ENCODE data around the gene DNAH17.
"Not testable (repeated sequence)": the region's sequence is repeated elsewhere in the genome, so short reads cannot be mapped to it uniquely, and the experiment has no call there.

DNAH17 gene

GRCh38 chr17:78522031-78522809 is 55.0 kb downstream of the DNAH17 start:
- Mint-ChIP-seq H3K36me3 (ENCODE audit: low read depth) (no peaks in the 10 kb centered on the region), H3K9me3 (no peaks in the 10 kb centered on the region), H3K4me3 (no peak overlapping the region), H3K27me3 (ENCODE audit: low read depth) (peaks cover 23% of the 10 kb centered on the region), H3K4me1 (ENCODE audit: low read depth) (no peaks in the 10 kb centered on the region), H3K27ac (no peak overlapping the region)

GRCh38 chr17:78517421-78517820 is 59.8 kb downstream of the DNAH17 start:
- Mint-ChIP-seq H3K9me3 (no peaks in the 10 kb centered on the region), H3K4me1 (ENCODE audit: low read depth) (no peaks in the 10 kb centered on the region), H3K36me3 (ENCODE audit: low read depth) (no peaks in the 10 kb centered on the region), H3K27me3 (ENCODE audit: low read depth) (peaks cover 25% of the 10 kb centered on the region), H3K4me3 (no peak overlapping the region), H3K27ac (no peak overlapping the region)

- Mint-ChIP-seq H3K27me3 (ENCODE audit: low read depth) (peaks cover 21% of the 10 kb centered on the region), H3K4me1 (ENCODE audit: low read depth) (no peaks in the 10 kb centered on the region), H3K4me3 (no peak overlapping the region), H3K36me3 (ENCODE audit: low read depth) (no peaks in the 10 kb centered on the region), H3K9me3 (no peaks in the 10 kb centered on the region), H3K27ac (no peak overlapping the region)
Observed at GRCh38 chr17:78515480-78515879, 61.7 kb downstream of the DNAH17 start.

- H3K27me3 Mint-ChIP-seq (ENCODE audit: low read depth), result peaks cover 14% of the 10 kb centered on the region
- H3K9me3 Mint-ChIP-seq, result no peaks in the 10 kb centered on the region
- H3K4me1 Mint-ChIP-seq (ENCODE audit: low read depth), result no peaks in the 10 kb centered on the region
- H3K27ac Mint-ChIP-seq, result no peak overlapping the region
- H3K4me3 Mint-ChIP-seq, result no peak overlapping the region
- H3K36me3 Mint-ChIP-seq (ENCODE audit: low read depth), result no peaks in the 10 kb centered on the region
Observed at GRCh38 chr17:78514521-78514920, 62.7 kb downstream of the DNAH17 start.

GRCh38 chr17:78512976-78513375 is 64.2 kb downstream of the DNAH17 start:
- H3K4me3 Mint-ChIP-seq, result no peak overlapping the region
- H3K27ac Mint-ChIP-seq, result no peak overlapping the region
- no peaks in the 10 kb centered on the region for H3K9me3 Mint-ChIP-seq
- no peaks in the 10 kb centered on the region for H3K4me1 Mint-ChIP-seq (ENCODE audit: low read depth)
- peaks cover 9% of the 10 kb centered on the region for H3K27me3 Mint-ChIP-seq (ENCODE audit: low read depth)
- no peaks in the 10 kb centered on the region for H3K36me3 Mint-ChIP-seq (ENCODE audit: low read depth)

- H3K36me3 Mint-ChIP-seq (ENCODE audit: low read depth), result no peaks in the 10 kb centered on the region
- H3K27ac Mint-ChIP-seq, result no peak overlapping the region
- H3K9me3 Mint-ChIP-seq, result no peaks in the 10 kb centered on the region
- H3K4me1 Mint-ChIP-seq (ENCODE audit: low read depth), result no peaks in the 10 kb centered on the region
- no peak overlapping the region for H3K4me3 Mint-ChIP-seq
- no peaks in the 10 kb centered on the region for H3K27me3 Mint-ChIP-seq (ENCODE audit: low read depth)
Observed at GRCh38 chr17:78510141-78511075, 66.8 kb downstream of the DNAH17 start.

- Mint-ChIP-seq H3K27me3 (ENCODE audit: low read depth) (no peaks in the 10 kb centered on the region), H3K4me1 (ENCODE audit: low read depth) (no peaks in the 10 kb centered on the region), H3K27ac (no peak overlapping the region), H3K9me3 (no peaks in the 10 kb centered on the region), H3K36me3 (ENCODE audit: low read depth) (no peaks in the 10 kb centered on the region), H3K4me3 (no peak overlapping the region)
Observed at GRCh38 chr17:78507526-78507925, 69.7 kb downstream of the DNAH17 start.

GRCh38 chr17:78506454-78507309 is 70.5 kb downstream of the DNAH17 start:
- no peaks in the 10 kb centered on the region for H3K27me3 Mint-ChIP-seq (ENCODE audit: low read depth)
- H3K4me3 Mint-ChIP-seq, result no peak overlapping the region
- no peak overlapping the region for H3K27ac Mint-ChIP-seq
- H3K36me3 Mint-ChIP-seq (ENCODE audit: low read depth), result no peaks in the 10 kb centered on the region
- no peaks in the 10 kb centered on the region for H3K9me3 Mint-ChIP-seq
- no peaks in the 10 kb centered on the region for H3K4me1 Mint-ChIP-seq (ENCODE audit: low read depth)

GRCh38 chr17:78504156-78504925 is 72.9 kb downstream of the DNAH17 start:
- Mint-ChIP-seq H3K27ac (no peak overlapping the region), H3K4me3 (no peak overlapping the region), H3K4me1 (ENCODE audit: low read depth) (no peaks in the 10 kb centered on the region), H3K9me3 (no peaks in the 10 kb centered on the region), H3K27me3 (ENCODE audit: low read depth) (no peaks in the 10 kb centered on the region), H3K36me3 (ENCODE audit: low read depth) (no peaks in the 10 kb centered on the region)

- H3K4me1 Mint-ChIP-seq (ENCODE audit: low read depth); H3K27ac Mint-ChIP-seq; H3K27me3 Mint-ChIP-seq (ENCODE audit: low read depth); H3K4me3 Mint-ChIP-seq; H3K36me3 Mint-ChIP-seq (ENCODE audit: low read depth); H3K9me3 Mint-ChIP-seq: not testable (repeated sequence)
Observed at GRCh38 chr17:78503388-78503787, 73.8 kb downstream of the DNAH17 start.

- no peak overlapping the region for H3K4me3 Mint-ChIP-seq
- no peaks in the 10 kb centered on the region for H3K4me1 Mint-ChIP-seq (ENCODE audit: low read depth)
- H3K36me3 Mint-ChIP-seq (ENCODE audit: low read depth), result no peaks in the 10 kb centered on the region
- H3K9me3 Mint-ChIP-seq, result no peaks in the 10 kb centered on the region
- no peak overlapping the region for H3K27ac Mint-ChIP-seq
- no peaks in the 10 kb centered on the region for H3K27me3 Mint-ChIP-seq (ENCODE audit: low read depth)
Observed at GRCh38 chr17:78502611-78503148, 74.5 kb downstream of the DNAH17 start.

- no peaks in the 10 kb centered on the region for H3K9me3 Mint-ChIP-seq
- H3K27me3 Mint-ChIP-seq (ENCODE audit: low read depth), result no peaks in the 10 kb centered on the region
- H3K4me1 Mint-ChIP-seq (ENCODE audit: low read depth), result peaks cover 3% of the 10 kb centered on the region
- H3K36me3 Mint-ChIP-seq (ENCODE audit: low read depth), result no peaks in the 10 kb centered on the region
- H3K4me3 Mint-ChIP-seq, result no peak overlapping the region
- H3K27ac Mint-ChIP-seq, result no peak overlapping the region
Observed at GRCh38 chr17:78501241-78502036, 75.8 kb downstream of the DNAH17 start.

GRCh38 chr17:78500806-78501205 is 76.4 kb downstream of the DNAH17 start:
- no peak overlapping the region for H3K27ac Mint-ChIP-seq
- no peak overlapping the region for H3K4me3 Mint-ChIP-seq
- no peaks in the 10 kb centered on the region for H3K36me3 Mint-ChIP-seq (ENCODE audit: low read depth)
- H3K4me1 Mint-ChIP-seq (ENCODE audit: low read depth), result peaks cover 3% of the 10 kb centered on the region
- no peaks in the 10 kb centered on the region for H3K9me3 Mint-ChIP-seq
- no peaks in the 10 kb centered on the region for H3K27me3 Mint-ChIP-seq (ENCODE audit: low read depth)

Measured in T-helper 1 cell treated with Interleukin-12 subunit alpha and Interleukin-12 subunit beta and Interleukin-4 antibody, amounts not matched to agents 30 μg/mL and 1 μg/mL, for 36 hours (primary cell).